AG04450 (cell line): ENCODE data around the gene RIN3. TPM values are rescaled to one million over a fixed set of nuclear protein-coding genes. Genes with fewer than 3 reads are reported as not detected.

ENCODE experiments used
- CTCF ChIA-PET: fragments of 300-600, 350-600 bp; formaldehyde crosslinking; extraction: SDS; loops from one replicate; lab custom pipeline; 2022; ENCODE audit warnings: antibody characterized with exemption, inconsistent platforms; lab: Charles Lee
- POLR2A ChIA-PET: fragments of 350-600 bp; formaldehyde crosslinking; extraction: SDS; loops from one replicate; lab custom pipeline; 2021; ENCODE audit warnings: antibody characterized with exemption, inconsistent platforms; lab: Yijun Ruan, JAX
- DNase-seq: peaks from one replicate; pipeline ENCODE4 v3.0.0-alpha.2; 2011; ENCODE audit warnings: low read depth, low spot score
- H3K27ac ChIP-seq: one replicate; pipeline ENCODE4 v1.5.1; 2012; ENCODE audit warnings: low read depth, low read length, control low read depth
- H3K27me3 ChIP-seq: one replicate; pipeline ENCODE4 v1.6.0; 2012; ENCODE audit warnings: low read length; ENCODE audit not compliant: control insufficient read depth, insufficient read depth
- H3K4me3 ChIP-seq: 2 replicates; pipeline ENCODE4 v1.5.1; 2011; ENCODE audit warnings: mild to moderate bottlenecking, low read depth, low read length, control low read depth
- H3K9me3 ChIP-seq: 2 replicates; pipeline ENCODE4 v1.5.1; 2012; ENCODE audit warnings: low read length; ENCODE audit not compliant: control insufficient read depth, insufficient read depth
- polyA plus RNA-seq: library from polyadenylated mRNA; depleted of rRNA; stranded (reverse); fragments of >200 nt; gene quantifications from 2 replicates; pipeline ENCODE4 v1.2.3, GENCODE V29; 2011
- TF ChIP-seq, protein P1 (sequence below): IDR thresholded peaks from 2 replicates; pipeline ENCODE4 v1.5.1; 2011; ENCODE audit warnings: low read depth, low read length, control low read depth, inconsistent platforms

The RIN3 gene
- polyA plus RNA-seq, 1 experiment, result 3.7 TPM

DNA sequence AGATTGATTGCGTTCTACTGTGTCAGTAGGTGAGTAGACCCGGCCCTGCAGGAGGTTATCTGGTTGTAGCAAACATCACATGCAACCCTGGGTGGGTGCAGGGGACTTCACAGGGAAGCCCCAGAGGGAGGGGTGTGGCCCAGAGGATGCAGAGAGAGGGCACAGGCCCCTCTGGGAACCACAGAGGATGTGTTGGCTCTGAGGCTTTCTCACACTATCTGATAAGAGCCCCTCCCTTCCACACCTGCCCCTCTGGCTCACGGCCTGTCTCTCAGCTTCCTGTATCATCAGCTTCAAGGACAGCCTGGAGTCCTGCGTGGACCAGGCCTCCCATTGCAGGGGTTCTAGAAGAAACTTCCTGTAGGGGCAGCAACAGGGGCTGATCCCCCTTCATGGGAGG is 101.9 kb downstream of the RIN3 start:
- H3K27me3 ChIP-seq, result no peaks in the 10 kb centered on the region
- CTCF ChIA-PET, result no interaction called here
- TF ChIP-seq, protein P1, sequence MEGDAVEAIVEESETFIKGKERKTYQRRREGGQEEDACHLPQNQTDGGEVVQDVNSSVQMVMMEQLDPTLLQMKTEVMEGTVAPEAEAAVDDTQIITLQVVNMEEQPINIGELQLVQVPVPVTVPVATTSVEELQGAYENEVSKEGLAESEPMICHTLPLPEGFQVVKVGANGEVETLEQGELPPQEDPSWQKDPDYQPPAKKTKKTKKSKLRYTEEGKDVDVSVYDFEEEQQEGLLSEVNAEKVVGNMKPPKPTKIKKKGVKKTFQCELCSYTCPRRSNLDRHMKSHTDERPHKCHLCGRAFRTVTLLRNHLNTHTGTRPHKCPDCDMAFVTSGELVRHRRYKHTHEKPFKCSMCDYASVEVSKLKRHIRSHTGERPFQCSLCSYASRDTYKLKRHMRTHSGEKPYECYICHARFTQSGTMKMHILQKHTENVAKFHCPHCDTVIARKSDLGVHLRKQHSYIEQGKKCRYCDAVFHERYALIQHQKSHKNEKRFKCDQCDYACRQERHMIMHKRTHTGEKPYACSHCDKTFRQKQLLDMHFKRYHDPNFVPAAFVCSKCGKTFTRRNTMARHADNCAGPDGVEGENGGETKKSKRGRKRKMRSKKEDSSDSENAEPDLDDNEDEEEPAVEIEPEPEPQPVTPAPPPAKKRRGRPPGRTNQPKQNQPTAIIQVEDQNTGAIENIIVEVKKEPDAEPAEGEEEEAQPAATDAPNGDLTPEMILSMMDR, result no peak
- no peaks in the 10 kb centered on the region for H3K9me3 ChIP-seq
- POLR2A ChIA-PET, result no interaction called here
- H3K27ac ChIP-seq, result peak overlapping the region; percentile 39
- H3K4me3 ChIP-seq, result no peak overlapping the region
- DNase-seq, result no peak

DNA sequence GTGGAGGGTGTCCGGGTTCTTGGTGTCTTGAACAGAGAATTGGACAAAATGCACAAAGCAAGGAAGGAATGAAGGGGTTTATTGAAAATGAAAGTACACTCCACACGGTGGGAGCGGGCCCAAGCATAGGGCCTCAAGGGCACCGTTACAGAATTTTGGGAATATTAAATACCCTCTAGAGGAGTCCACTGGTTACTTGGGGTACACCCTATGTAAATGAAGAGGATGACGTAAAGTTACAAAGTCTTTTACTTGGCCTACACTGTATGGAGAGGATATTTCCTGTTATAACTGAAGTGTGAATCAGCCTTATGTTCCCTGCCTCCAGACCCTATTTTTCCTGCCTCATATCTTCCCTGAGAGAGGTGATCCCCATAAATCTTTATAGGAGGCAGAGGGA is 102.6 kb downstream of the RIN3 start:
- DNase-seq, result no peak
- no peaks in the 10 kb centered on the region for H3K27me3 ChIP-seq
- ChIA-PET POLR2A (no interaction called here), CTCF (no interaction called here)
- no peak overlapping the region for H3K27ac ChIP-seq
- no peaks in the 10 kb centered on the region for H3K9me3 ChIP-seq
- no peak overlapping the region for H3K4me3 ChIP-seq
- TF ChIP-seq, protein P1, result no peak

- TF ChIP-seq, protein P1, result no peak
- Histone ChIP-seq H3K9me3 (peaks cover 9% of the 10 kb centered on the region; the same call in 1 of the 2 replicates), H3K27me3 (no peaks in the 10 kb centered on the region), H3K27ac (no peak overlapping the region), H3K4me3 (no peak overlapping the region)
- DNase-seq, result no peak
- ChIA-PET POLR2A (no interaction called here), CTCF (no interaction called here)
These were observed 104.0 kb downstream of the RIN3 start for GRCh38 chr14:92617581-92617980.

- DNase-seq, result no peak
- peaks cover 16% of the 10 kb centered on the region; the same call in 1 of the 2 replicates for H3K9me3 ChIP-seq
- no peak overlapping the region for H3K4me3 ChIP-seq
- TF ChIP-seq, protein P1, result no peak
- ChIA-PET POLR2A (no interaction called here), CTCF (interaction anchor here (0.7 kb wide), 1 partner anchor 14 kb away, joined by 7 read pairs; no protein-coding TSS in a partner anchor)
- no peaks in the 10 kb centered on the region for H3K27me3 ChIP-seq
- H3K27ac ChIP-seq, result no peak overlapping the region
These were observed 106.3 kb downstream of the RIN3 start for GRCh38 chr14:92619671-92620456.

DNA sequence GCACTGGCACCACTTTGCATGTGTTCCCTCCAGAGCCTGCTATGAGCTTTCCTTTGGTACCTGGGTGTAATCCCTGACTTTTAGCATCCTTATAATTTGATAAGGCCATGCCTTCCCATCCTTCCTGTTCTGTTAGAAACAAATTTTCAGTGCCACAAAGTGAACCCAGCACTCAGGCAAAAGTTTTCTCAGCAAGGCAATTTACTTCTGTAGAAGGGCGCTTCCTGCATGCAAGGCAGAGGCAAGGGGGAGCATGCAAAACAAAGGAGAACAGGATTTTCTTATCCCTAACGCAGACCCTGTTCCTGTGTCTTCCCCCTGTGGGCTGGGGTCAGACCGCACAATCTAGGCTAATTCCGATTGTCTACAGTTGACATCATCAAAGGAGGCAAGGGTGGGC is 108.7 kb downstream of the RIN3 start:
- H3K4me3 ChIP-seq, result no peak overlapping the region
- CTCF ChIA-PET, result no interaction called here

More for the DNA sequence above, 108.7 kb downstream of the RIN3 start:
- peaks cover 21% of the 10 kb centered on the region; the same call in 1 of the 2 replicates for H3K9me3 ChIP-seq
- TF ChIP-seq, protein P1, result no peak
- no peaks in the 10 kb centered on the region for H3K27me3 ChIP-seq
- POLR2A ChIA-PET, result no interaction called here
- DNase-seq, result no peak
- H3K27ac ChIP-seq, result no peak overlapping the region
